Chondrocyte (in vitro differentiated cells): ENCODE results near the gene FAM216A. TPM values are rescaled to one million over a fixed set of nuclear protein-coding genes. Genes with fewer than 3 reads are reported as not detected.

Experiments
- DNase-seq: peaks from one replicate; pipeline ENCODE4 v3.0.0; 2021; ENCODE audit warnings: mixed read lengths, low spot score
- H3K27ac Mint-ChIP-seq: one replicate; pipeline ENCODE4 v1.8.0; 2021; ENCODE audit warnings: mild to moderate bottlenecking, moderate library complexity, mixed read lengths; ENCODE audit not compliant: unreplicated experiment
- H3K27me3 Mint-ChIP-seq: 2 replicates; pipeline ENCODE4 v1.8.0; 2021; ENCODE audit warnings: low read depth, mixed read lengths
- H3K36me3 Mint-ChIP-seq: 2 replicates; pipeline ENCODE4 v1.8.0; 2021; ENCODE audit warnings: low read depth, mixed read lengths
- H3K4me1 Mint-ChIP-seq: 2 replicates; pipeline ENCODE4 v1.8.0; 2021; ENCODE audit warnings: low read depth, mild to moderate bottlenecking, mixed read lengths
- H3K4me3 Mint-ChIP-seq: one replicate; pipeline ENCODE4 v1.8.0; 2021; ENCODE audit warnings: mild to moderate bottlenecking, moderate library complexity, mixed read lengths; ENCODE audit not compliant: unreplicated experiment
- H3K9me3 Mint-ChIP-seq: 2 replicates; pipeline ENCODE4 v1.8.0; 2021; ENCODE audit warnings: low read depth, mixed read lengths
- total RNA-seq: library from RNA; stranded (reverse); gene quantifications from 3 replicates; pipeline ENCODE4 v1.2.1, GENCODE V29; 2021
- TF ChIP-seq, protein P1 (sequence below): fragments of 200-600 bp; sonication (generic); IDR thresholded peaks from 2 replicates; pipeline ENCODE4 v1.5.0; 2021; ENCODE audit warnings: antibody characterized with exemption, mild to moderate bottlenecking, moderate library complexity

Gene FAM216A
- total RNA-seq, 1 donor from 2014 or later = 5.8 TPM

DNA sequence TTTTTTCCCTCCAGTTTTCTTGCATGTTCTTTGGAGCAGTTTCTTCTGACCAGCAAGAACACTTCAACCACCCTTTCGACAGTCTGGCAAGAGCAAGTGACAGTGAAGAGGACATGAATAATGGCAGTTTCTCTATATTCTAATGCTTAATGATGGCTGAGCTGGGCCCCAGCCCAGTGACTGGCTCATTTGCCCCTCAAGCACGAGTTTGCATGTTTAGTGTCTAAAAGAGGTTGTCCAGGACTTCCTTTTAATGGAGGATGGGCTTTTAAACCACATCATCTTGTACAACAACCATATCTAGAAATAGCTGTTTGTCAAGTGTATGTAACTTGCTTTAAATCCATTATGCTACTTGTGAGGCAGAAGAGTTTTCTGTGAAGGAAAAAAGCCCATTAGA, 61.9 kb downstream of the FAM216A start:
- DNase-seq = no peak
- H3K9me3 Mint-ChIP-seq = no peaks in the 10 kb centered on the region
- peaks cover 7% of the 10 kb centered on the region for H3K36me3 Mint-ChIP-seq
- peaks cover 12% of the 10 kb centered on the region for H3K4me1 Mint-ChIP-seq
- H3K27ac Mint-ChIP-seq = no peak overlapping the region
- TF ChIP-seq, protein P1, sequence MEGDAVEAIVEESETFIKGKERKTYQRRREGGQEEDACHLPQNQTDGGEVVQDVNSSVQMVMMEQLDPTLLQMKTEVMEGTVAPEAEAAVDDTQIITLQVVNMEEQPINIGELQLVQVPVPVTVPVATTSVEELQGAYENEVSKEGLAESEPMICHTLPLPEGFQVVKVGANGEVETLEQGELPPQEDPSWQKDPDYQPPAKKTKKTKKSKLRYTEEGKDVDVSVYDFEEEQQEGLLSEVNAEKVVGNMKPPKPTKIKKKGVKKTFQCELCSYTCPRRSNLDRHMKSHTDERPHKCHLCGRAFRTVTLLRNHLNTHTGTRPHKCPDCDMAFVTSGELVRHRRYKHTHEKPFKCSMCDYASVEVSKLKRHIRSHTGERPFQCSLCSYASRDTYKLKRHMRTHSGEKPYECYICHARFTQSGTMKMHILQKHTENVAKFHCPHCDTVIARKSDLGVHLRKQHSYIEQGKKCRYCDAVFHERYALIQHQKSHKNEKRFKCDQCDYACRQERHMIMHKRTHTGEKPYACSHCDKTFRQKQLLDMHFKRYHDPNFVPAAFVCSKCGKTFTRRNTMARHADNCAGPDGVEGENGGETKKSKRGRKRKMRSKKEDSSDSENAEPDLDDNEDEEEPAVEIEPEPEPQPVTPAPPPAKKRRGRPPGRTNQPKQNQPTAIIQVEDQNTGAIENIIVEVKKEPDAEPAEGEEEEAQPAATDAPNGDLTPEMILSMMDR = no peak
- H3K27me3 Mint-ChIP-seq = no peaks in the 10 kb centered on the region
- no peak overlapping the region for H3K4me3 Mint-ChIP-seq

DNA sequence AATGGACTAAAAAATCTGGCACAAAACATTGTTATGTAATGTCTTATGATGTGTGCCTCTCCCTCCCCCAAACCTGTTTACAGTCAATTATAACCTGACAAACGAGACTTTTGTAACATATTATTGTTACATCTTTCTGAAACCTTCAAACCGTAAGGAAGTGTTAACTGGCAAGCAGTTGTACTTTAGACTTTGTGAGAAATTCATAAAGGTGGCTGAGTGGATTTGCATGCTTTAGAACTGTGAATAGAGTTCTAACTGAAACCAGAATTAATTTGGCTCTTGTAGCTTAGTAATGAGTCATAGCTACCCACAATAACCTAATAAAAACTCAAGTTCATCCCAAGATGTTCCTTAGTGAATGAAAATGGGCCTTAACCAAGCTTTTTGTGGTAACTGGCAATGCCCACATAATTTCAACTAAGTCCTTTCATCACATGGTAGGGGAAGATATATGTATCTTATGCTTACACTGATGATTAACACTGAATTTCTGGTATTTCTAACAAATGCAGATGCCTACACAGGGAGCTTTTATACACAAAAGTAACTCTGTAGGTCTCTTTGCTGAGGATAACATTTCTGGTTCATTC, 63.2 kb downstream of the FAM216A start:
- no peaks in the 10 kb centered on the region for H3K27me3 Mint-ChIP-seq
- TF ChIP-seq, protein P1 = no peak
- H3K9me3 Mint-ChIP-seq = no peaks in the 10 kb centered on the region
- no peak overlapping the region for H3K4me3 Mint-ChIP-seq
- peaks cover 8% of the 10 kb centered on the region for H3K36me3 Mint-ChIP-seq
- no peak for DNase-seq
- no peak overlapping the region for H3K27ac Mint-ChIP-seq
- H3K4me1 Mint-ChIP-seq = peaks cover 18% of the 10 kb centered on the region

DNA sequence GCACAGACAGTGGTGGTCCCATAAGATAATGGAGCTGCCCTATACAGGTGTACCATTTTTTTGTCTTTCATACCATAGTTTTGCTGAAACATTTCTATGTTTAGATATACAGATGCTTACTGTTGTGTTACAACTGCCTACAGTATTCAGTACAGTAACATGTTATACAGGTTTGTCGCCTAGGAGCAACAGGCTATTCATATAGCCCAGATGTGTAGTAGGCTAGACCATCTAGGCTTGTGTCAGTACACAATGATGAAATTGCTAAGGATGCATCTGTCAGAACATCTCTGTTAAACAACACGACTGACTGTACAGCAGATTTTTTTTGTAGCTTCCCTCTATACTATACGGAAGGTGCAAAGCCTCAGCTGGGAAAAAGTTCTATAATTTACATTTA, 64.0 kb downstream of the FAM216A start:
- no peak for DNase-seq
- TF ChIP-seq, protein P1 = no peak
- Mint-ChIP-seq H3K4me1 (peaks cover 26% of the 10 kb centered on the region), H3K4me3 (no peak overlapping the region), H3K27ac (no peak overlapping the region), H3K36me3 (peaks cover 9% of the 10 kb centered on the region), H3K9me3 (no peaks in the 10 kb centered on the region), H3K27me3 (no peaks in the 10 kb centered on the region)

DNA sequence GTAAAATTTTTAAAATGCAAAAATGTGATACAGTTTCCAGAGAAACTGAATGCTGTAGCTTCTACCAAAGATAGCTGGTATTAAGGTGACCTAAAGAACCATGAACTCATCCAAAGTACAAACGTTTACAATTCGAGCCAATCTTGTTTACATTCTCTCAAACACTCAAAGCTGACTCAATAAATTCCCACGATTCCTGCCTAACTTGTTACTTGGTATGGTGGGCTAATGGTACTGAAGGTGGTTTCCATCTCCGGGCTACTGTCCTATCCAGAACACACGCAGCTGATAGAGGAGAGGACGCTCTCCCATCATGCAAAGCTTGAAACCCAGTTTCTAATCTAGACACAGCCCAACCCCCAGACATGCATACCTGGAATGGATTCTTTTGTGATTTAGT, 65.0 kb downstream of the FAM216A start:
- peaks cover 33% of the 10 kb centered on the region for H3K4me1 Mint-ChIP-seq
- H3K4me3 Mint-ChIP-seq = no peak overlapping the region
- no peak overlapping the region for H3K27ac Mint-ChIP-seq
- no peak for DNase-seq
- no peaks in the 10 kb centered on the region for H3K9me3 Mint-ChIP-seq
- TF ChIP-seq, protein P1 = no peak
- peaks cover 13% of the 10 kb centered on the region for H3K36me3 Mint-ChIP-seq
- H3K27me3 Mint-ChIP-seq = no peaks in the 10 kb centered on the region

DNA sequence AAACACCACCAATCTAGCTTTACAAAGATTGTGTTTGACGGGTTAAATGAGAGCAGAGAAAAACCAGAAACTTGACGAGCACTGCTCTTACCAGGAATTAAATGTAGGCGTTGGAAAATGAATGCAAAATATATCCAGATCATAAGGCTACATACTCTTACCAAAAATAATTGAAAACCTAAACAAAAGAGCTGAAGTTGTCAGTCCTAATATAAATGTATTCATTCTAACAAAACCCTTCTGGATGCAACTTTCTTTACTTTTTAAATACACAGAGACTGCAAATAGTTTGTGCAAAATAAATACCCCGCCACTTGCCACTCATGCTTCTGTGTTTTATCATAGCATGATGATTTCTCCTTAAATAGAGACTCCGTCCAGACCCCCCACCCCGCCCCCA, 66.2 kb downstream of the FAM216A start:
- TF ChIP-seq, protein P1 = no peak
- H3K27ac Mint-ChIP-seq = no peak overlapping the region
- no peak for DNase-seq
- peaks cover 8% of the 10 kb centered on the region for H3K36me3 Mint-ChIP-seq
- H3K9me3 Mint-ChIP-seq = no peaks in the 10 kb centered on the region
- no peaks in the 10 kb centered on the region for H3K27me3 Mint-ChIP-seq
- H3K4me3 Mint-ChIP-seq = no peak overlapping the region
- H3K4me1 Mint-ChIP-seq = peaks cover 45% of the 10 kb centered on the region
